ENCODE measurements around the gene SPTLC2. TPM values are rescaled to one million over a fixed set of nuclear protein-coding genes. Genes with fewer than 3 reads are reported as not detected.
A peak's percentile ranks its signal among the peaks of the same experiment; 100 is the strongest.
"Not testable (repeated sequence)": the region's sequence is repeated elsewhere in the genome, so short reads cannot be mapped to it uniquely, and the experiment has no call there.

The SPTLC2 gene, protein sequence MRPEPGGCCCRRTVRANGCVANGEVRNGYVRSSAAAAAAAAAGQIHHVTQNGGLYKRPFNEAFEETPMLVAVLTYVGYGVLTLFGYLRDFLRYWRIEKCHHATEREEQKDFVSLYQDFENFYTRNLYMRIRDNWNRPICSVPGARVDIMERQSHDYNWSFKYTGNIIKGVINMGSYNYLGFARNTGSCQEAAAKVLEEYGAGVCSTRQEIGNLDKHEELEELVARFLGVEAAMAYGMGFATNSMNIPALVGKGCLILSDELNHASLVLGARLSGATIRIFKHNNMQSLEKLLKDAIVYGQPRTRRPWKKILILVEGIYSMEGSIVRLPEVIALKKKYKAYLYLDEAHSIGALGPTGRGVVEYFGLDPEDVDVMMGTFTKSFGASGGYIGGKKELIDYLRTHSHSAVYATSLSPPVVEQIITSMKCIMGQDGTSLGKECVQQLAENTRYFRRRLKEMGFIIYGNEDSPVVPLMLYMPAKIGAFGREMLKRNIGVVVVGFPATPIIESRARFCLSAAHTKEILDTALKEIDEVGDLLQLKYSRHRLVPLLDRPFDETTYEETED
- polyA plus RNA-seq (2013, experiment 1 of 2), result 10.8 TPM
- polyA plus RNA-seq (2013, experiment 2 of 2), result 10.4 TPM

DNA sequence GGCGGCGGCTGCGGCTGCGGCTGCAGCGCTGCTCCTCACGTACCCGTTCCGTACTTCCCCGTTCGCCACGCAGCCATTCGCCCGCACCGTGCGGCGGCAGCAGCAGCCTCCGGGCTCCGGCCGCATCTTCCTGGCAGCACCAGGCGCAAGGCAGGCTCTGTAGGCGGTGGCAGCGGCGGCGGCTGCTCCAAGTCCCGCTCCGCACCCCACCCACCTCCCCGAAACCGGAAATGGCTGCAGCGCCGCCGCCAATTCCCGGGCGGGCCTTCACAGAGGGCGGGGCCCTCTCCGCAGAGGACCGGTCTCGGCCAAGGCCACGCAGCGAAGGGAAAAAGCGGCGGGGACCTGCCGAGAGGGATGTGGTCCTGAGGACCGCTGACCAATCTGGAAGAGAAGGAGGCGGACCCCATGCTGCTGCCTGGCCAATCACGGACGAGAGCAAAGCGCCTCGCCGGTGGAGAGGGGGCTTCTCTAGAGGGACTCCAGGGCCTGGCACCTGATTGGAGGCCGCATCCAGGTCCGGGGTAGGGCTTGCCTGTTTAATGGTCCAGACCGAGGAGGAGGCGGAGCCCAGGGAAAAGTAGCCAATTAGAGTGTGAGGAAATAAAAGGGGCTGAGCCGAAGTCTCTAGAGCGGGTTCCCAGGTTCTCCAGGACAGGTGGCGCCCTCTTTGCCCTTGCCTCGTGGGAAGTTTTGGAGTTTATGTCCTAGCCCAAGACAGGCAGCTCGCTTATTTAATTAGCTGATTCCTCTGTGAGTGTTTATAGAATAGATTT lies at the start of gene SPTLC2:
TSS of gene SPTLC2 (minus strand) at position 184 of the 776 bp plus-strand sequence. CDS start at position 126, 58 bp downstream.
- 1% methylated on average over 57 of the region's 58 CpGs for WGBS
- peak within 1 kb of the TSS; percentile 75 for H3K9ac ChIP-seq (ENCODE audit: low read depth, low read length)
- H3K27ac ChIP-seq (ENCODE audit: low read depth, low read length), result peak within 1 kb of the TSS; percentile 65; the same call in 1 of the 2 replicates
- H3K9me3 ChIP-seq (ENCODE audit: insufficient read depth, low read depth, low read length), result no peaks in the 10 kb centered on the region
- peak within 1 kb of the TSS; percentile 92 for H3K4me3 ChIP-seq (ENCODE audit: low read length)
- no peaks in the 10 kb centered on the region for H3K27me3 ChIP-seq (ENCODE audit: insufficient read depth, low read length)
- H3K36me3 ChIP-seq (ENCODE audit: insufficient read depth, low read length), result no peaks in the 10 kb centered on the region
- peaks cover 28% of the 10 kb centered on the region for H3K4me1 ChIP-seq (ENCODE audit: insufficient read depth, low read length)

DNA sequence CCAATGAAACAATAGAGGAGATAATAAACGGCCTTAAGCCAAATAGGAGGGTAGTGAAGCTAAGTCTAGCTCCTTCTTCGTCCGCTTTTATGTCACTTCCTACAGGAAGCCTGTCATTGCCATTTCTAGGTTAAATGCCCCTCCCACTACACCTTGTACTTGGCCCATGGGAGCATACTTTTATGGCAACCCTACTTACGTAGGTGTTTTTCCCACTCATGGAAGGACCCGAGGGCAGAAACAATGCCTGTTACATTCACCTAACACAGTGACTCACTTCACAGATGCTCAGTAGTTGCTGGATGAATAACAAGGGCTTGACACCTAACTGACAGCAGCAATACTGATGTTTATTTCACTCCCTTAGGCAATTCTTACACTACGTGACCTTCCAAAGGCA lies 46.9 kb upstream of the SPTLC2 start:
- Histone ChIP-seq H3K4me3 (ENCODE audit: low read length) (no peak overlapping the region), H3K9me3 (ENCODE audit: insufficient read depth, low read depth, low read length) (no peaks in the 10 kb centered on the region), H3K36me3 (ENCODE audit: insufficient read depth, low read length) (no peaks in the 10 kb centered on the region), H3K4me1 (ENCODE audit: insufficient read depth, low read length) (peaks cover 13% of the 10 kb centered on the region), H3K9ac (ENCODE audit: low read depth, low read length) (no peak overlapping the region), H3K27ac (ENCODE audit: low read depth, low read length) (no peak overlapping the region), H3K27me3 (ENCODE audit: insufficient read depth, low read length) (no peaks in the 10 kb centered on the region)
- WGBS, result 79% methylated on average over 6 of the region's 6 CpGs

DNA sequence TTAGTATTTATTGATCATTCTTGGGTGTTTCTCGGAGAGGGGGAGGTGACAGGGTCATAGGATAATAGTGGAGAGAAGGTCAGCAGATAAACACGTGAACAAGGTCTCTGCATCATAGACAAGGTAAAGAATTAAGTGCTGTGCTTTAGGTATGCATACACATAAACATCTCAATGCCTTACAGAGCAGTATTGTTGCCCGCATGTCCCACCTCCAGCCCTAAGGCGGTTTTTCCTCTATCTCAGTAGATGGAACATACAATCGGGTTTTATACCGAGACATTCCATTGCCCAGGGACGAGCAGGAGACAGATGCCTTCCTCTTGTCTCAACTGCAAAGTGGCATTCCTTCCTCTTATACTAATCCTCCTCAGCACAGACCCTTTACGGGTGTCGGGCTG lies 45.1 kb upstream of the SPTLC2 start:
- H3K27me3 ChIP-seq (ENCODE audit: insufficient read depth, low read length); H3K36me3 ChIP-seq (ENCODE audit: insufficient read depth, low read length); H3K9ac ChIP-seq (ENCODE audit: low read depth, low read length); H3K9me3 ChIP-seq (ENCODE audit: insufficient read depth, low read depth, low read length); H3K27ac ChIP-seq (ENCODE audit: low read depth, low read length); H3K4me3 ChIP-seq (ENCODE audit: low read length): not testable (repeated sequence)
- H3K4me1 ChIP-seq (ENCODE audit: insufficient read depth, low read length), result peaks cover 13% of the 10 kb centered on the region; the same call in 1 of the 2 replicates
- 56% methylated on average over 7 of the region's 9 CpGs for WGBS

DNA sequence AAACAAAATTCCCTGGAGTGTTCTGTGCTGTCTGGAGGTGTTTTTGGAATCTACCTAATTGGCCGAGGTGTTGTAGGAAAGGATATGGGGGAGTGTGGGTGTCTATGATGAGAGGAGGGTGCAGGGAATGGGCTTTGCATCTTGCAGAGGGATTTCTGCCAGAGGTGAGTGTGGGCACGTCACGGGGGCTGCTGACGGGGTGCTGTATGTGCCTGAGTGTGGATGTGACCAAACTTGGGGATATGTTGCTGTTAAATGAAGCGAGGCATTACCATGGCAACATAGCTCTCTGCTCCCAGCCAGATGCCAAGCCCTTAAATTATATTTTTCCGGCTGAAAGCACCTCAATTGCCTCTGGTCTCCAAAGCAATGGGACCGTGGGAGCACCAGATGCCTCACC lies 44.3 kb upstream of the SPTLC2 start:
- peaks cover 13% of the 10 kb centered on the region; the same call in 1 of the 2 replicates for H3K4me1 ChIP-seq (ENCODE audit: insufficient read depth, low read length)
- H3K9me3 ChIP-seq (ENCODE audit: insufficient read depth, low read depth, low read length), result no peaks in the 10 kb centered on the region
- no peak overlapping the region for H3K9ac ChIP-seq (ENCODE audit: low read depth, low read length)
- no peak overlapping the region for H3K4me3 ChIP-seq (ENCODE audit: low read length)
- H3K27me3 ChIP-seq (ENCODE audit: insufficient read depth, low read length), result no peaks in the 10 kb centered on the region
- WGBS, result 91% methylated on average over 7 of the region's 7 CpGs
- H3K27ac ChIP-seq (ENCODE audit: low read depth, low read length), result no peak overlapping the region
- no peaks in the 10 kb centered on the region for H3K36me3 ChIP-seq (ENCODE audit: insufficient read depth, low read length)

DNA sequence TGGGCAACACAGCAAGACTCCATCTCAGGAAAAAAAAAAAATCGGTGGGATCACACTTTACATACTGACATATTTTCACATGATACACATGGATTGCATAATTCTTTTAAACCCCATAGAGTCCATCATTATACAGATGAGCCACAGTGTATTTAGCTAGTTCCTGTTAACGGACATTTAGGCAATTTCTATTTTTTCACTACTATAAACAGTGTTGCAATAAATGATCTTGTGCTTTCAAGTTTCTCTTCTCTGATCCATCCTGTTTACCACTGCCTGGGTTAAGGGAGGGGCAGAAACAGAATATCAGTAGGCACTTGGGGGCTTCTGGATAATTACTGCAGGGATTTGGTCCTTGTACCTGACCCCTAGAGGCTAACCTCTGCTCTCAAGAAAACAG lies 43.4 kb upstream of the SPTLC2 start:
- Histone ChIP-seq H3K9ac (ENCODE audit: low read depth, low read length) (no peak overlapping the region), H3K27me3 (ENCODE audit: insufficient read depth, low read length) (no peaks in the 10 kb centered on the region), H3K36me3 (ENCODE audit: insufficient read depth, low read length) (no peaks in the 10 kb centered on the region), H3K4me1 (ENCODE audit: insufficient read depth, low read length) (peaks cover 13% of the 10 kb centered on the region; the same call in 1 of the 2 replicates), H3K4me3 (ENCODE audit: low read length) (no peak overlapping the region), H3K27ac (ENCODE audit: low read depth, low read length) (no peak overlapping the region), H3K9me3 (ENCODE audit: insufficient read depth, low read depth, low read length) (no peaks in the 10 kb centered on the region)
- WGBS, result 97% methylated on average over 2 of the region's 2 CpGs

DNA sequence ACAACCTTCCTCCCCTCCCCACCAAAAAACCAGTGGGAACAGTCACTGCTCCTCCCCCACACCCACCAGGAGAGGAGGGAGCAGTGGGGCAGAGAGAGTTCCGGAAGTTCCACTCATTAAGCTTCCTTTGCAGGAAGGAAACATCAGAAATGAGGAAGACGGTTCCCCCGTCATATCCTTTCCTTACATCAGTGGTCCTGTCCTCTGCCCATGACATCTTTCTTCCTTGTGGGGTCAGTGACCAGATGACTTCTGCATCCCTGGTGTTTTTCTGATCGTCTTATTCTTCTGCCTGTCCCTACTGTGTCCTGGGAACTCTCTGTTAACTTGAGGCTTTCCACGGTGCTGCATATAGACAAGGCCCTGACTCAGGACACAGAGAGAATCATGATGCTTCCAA lies 40.8 kb upstream of the SPTLC2 start:
- WGBS, result 94% methylated on average over 5 of the region's 5 CpGs
- H3K4me3 ChIP-seq (ENCODE audit: low read length), result no peak overlapping the region
- no peaks in the 10 kb centered on the region for H3K9me3 ChIP-seq (ENCODE audit: insufficient read depth, low read depth, low read length)
- H3K9ac ChIP-seq (ENCODE audit: low read depth, low read length), result no peak overlapping the region
- no peaks in the 10 kb centered on the region for H3K27me3 ChIP-seq (ENCODE audit: insufficient read depth, low read length)
- no peaks in the 10 kb centered on the region for H3K36me3 ChIP-seq (ENCODE audit: insufficient read depth, low read length)
- no peak overlapping the region for H3K27ac ChIP-seq (ENCODE audit: low read depth, low read length)
- peaks cover 12% of the 10 kb centered on the region; the same call in 1 of the 2 replicates for H3K4me1 ChIP-seq (ENCODE audit: insufficient read depth, low read length)

DNA sequence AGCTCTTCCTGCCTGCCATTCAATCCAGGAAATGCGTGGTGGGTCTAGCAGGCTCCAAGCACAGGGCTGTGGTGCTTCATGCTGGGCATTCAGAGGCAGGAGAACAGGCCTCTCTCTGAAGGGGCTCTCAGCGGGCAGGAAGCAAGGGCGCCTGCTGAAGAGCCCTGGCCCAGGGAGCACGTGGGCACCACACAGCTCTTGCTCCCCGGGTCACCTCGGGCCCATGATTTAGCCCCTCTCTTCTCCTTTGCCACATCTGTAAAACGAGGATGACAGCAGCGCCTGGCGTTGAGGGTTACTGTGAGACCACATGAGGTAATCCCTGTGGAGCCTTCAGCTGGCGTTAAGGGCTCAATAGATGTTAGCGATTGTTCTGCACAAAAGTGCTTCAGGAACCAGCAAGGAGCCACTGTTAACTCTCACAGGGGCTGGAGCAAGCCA lies 37.6 kb upstream of the SPTLC2 start:
- no peaks in the 10 kb centered on the region for H3K36me3 ChIP-seq (ENCODE audit: insufficient read depth, low read length)
- WGBS, result 68% methylated on average over 11 of the region's 11 CpGs
- no peaks in the 10 kb centered on the region for H3K9me3 ChIP-seq (ENCODE audit: insufficient read depth, low read depth, low read length)
- no peaks in the 10 kb centered on the region for H3K27me3 ChIP-seq (ENCODE audit: insufficient read depth, low read length)
- no peak overlapping the region for H3K4me3 ChIP-seq (ENCODE audit: low read length)
- no peak overlapping the region for H3K9ac ChIP-seq (ENCODE audit: low read depth, low read length)
- H3K4me1 ChIP-seq (ENCODE audit: insufficient read depth, low read length), result no peaks in the 10 kb centered on the region
- H3K27ac ChIP-seq (ENCODE audit: low read depth, low read length), result no peak overlapping the region; the same call in 1 of the 2 replicates

DNA sequence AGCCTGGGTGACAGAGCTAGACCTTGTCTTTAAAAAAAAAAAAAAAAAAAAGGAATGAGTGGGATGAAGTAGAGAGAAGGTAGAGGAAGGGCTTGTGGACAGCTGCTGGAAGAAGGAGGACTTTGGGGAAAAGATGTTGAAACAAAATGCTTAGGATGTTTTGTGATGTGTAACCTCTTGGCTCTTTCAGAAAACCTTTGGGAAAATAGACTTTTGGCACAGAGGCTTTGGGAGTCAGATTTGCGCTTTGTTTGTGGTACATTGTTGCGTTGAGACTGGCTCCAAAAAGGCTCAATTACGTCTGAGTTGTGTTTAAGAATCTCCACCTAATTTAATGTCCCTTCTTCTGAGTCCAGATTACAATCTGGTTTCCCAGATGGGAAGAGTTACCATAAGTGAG lies 32.9 kb upstream of the SPTLC2 start:
- H3K4me1 ChIP-seq (ENCODE audit: insufficient read depth, low read length), result no peaks in the 10 kb centered on the region
- 91% methylated on average over 3 of the region's 3 CpGs for WGBS

DNA sequence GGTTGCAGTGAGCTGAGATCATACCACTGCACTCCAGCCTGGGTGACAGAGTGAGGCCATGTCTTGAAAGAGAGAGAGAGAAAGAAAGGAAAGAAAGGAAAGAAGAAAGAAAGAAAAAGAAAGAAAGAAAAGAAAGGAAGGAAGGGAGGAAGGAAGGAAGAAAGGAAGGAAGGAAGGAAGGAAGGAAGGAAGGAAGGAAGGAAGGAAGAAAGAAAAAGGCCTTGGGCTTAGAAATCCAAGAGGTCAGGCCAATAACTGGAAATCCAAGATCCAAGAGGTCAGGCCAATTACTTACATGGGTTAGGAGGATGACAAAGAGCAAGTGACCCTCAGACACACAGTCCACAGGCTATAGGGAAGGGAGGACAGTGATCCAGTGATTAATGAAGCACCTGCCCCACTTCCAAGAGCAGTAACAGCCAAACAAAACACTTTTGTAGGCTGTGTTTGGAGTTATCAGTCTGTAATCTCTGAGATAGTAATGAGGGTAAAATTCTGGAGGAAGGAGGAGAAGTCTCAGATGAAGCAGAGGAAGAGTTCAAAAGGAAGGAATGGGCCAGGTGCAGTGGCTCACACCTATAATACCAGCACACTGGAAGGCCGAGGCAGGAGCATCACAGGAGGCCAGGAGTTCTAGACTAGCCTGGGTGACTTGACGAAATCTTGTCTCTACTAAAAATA lies 32.2 kb upstream of the SPTLC2 start:
- 72% methylated on average over 2 of the region's 2 CpGs for WGBS
- Histone ChIP-seq H3K9ac (ENCODE audit: low read depth, low read length) (no peak overlapping the region), H3K27me3 (ENCODE audit: insufficient read depth, low read length) (no peaks in the 10 kb centered on the region), H3K36me3 (ENCODE audit: insufficient read depth, low read length) (no peaks in the 10 kb centered on the region), H3K4me1 (ENCODE audit: insufficient read depth, low read length) (no peaks in the 10 kb centered on the region), H3K27ac (ENCODE audit: low read depth, low read length) (no peak overlapping the region), H3K4me3 (ENCODE audit: low read length) (no peak overlapping the region), H3K9me3 (ENCODE audit: insufficient read depth, low read depth, low read length) (peaks cover 3% of the 10 kb centered on the region; the same call in 1 of the 2 replicates)

More for the DNA sequence above, 32.9 kb upstream of the SPTLC2 start:
- Histone ChIP-seq H3K36me3 (ENCODE audit: insufficient read depth, low read length) (no peaks in the 10 kb centered on the region), H3K4me3 (ENCODE audit: low read length) (no peak overlapping the region), H3K9ac (ENCODE audit: low read depth, low read length) (no peak overlapping the region), H3K27ac (ENCODE audit: low read depth, low read length) (no peak overlapping the region), H3K27me3 (ENCODE audit: insufficient read depth, low read length) (no peaks in the 10 kb centered on the region), H3K9me3 (ENCODE audit: insufficient read depth, low read depth, low read length) (peaks cover 3% of the 10 kb centered on the region; the same call in 1 of the 2 replicates)

DNA sequence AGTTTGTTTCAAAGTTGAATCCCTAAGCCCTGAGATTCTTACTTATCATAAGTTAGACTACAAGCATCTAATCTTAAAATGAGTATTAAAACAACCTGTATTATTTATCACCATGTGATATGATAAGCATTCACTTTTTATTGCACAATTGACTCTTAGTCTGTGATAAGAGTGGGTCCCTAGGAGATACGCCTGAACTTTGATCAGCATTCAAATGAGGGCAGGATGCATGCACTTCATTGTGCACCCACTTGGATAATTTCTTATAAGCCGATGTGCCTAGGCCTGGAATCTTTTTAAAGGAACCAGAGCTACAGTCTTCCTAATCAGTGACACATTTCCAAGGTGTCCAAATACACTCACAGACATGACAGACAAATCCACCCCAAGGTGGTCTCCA lies 31.4 kb upstream of the SPTLC2 start:
- Histone ChIP-seq H3K36me3 (ENCODE audit: insufficient read depth, low read length) (no peaks in the 10 kb centered on the region), H3K27ac (ENCODE audit: low read depth, low read length) (no peak overlapping the region), H3K4me1 (ENCODE audit: insufficient read depth, low read length) (no peaks in the 10 kb centered on the region), H3K4me3 (ENCODE audit: low read length) (no peak overlapping the region), H3K27me3 (ENCODE audit: insufficient read depth, low read length) (no peaks in the 10 kb centered on the region), H3K9me3 (ENCODE audit: insufficient read depth, low read depth, low read length) (peaks cover 3% of the 10 kb centered on the region; the same call in 1 of the 2 replicates), H3K9ac (ENCODE audit: low read depth, low read length) (no peak overlapping the region)
- 96% methylated on average over 2 of the region's 2 CpGs for WGBS
